HepG2 (cell line): Measurements from ENCODE around the gene OR6B1. TPM values are rescaled to one million over a fixed set of nuclear protein-coding genes. Genes with fewer than 3 reads are reported as not detected.

Source experiments
- ATAC-seq: fragments of 200-7000 bp; cut with Tn5 transposase; 3 replicates; pipeline ENCODE4 v1.9.1; 2020; ENCODE audit warnings: mild to moderate bottlenecking, moderate library complexity
- BruUV-seq: library from RNA; stranded (reverse); fragments of 400-500 nt; replicated peaks from 2 replicates; lab custom pipeline; 2021; lab: Mats Ljungman, UMichigan
- CTCF ChIA-PET: fragments of 300-600 bp; formaldehyde crosslinking; extraction: SDS; loops from one replicate; lab custom pipeline; 2021; ENCODE audit warnings: low total read pairs, inconsistent platforms, low intra/inter-chr PET ratio; lab: Yijun Ruan, JAX
- POLR2A ChIA-PET: fragments of 350-600 bp; sonication (Branson Sonifier 250); formaldehyde crosslinking; loops from one replicate; lab custom pipeline; 2020; ENCODE audit warnings: antibody characterized with exemption, inconsistent platforms; lab: Yijun Ruan, JAX
- DNase-seq: peaks from one replicate; pipeline ENCODE4 v3.0.0-alpha.2; 2015; ENCODE audit warnings: low spot score
- FAIRE-seq: peaks from 3 replicates; lab custom pipeline; 2011; peaks lifted over from hg19 to GRCh38; lab: Jason Lieb, UNC
- H2AFZ ChIP-seq: one replicate; pipeline ENCODE4 v1.6.1; 2011; ENCODE audit warnings: low read length, inconsistent platforms
- H3K27ac ChIP-seq: fragments of 300-600 bp; 3 replicates; pipeline ENCODE4 v1.8.0; 2011; ENCODE audit warnings: mixed run types, mild to moderate bottlenecking, mixed read lengths, low read length, inconsistent platforms; ENCODE audit not compliant: insufficient read depth; ENCODE audit errors: extremely low read length
- H3K27me3 ChIP-seq, 2 experiments: fragments of 200-600 bp in 1 of 2; 2 replicates in 1 of 2; 3 replicates in 1 of 2; pipeline versions ENCODE4 v1.6.0 to v1.8.0; 2011; ENCODE audit warnings: low read length in 2 of 2, mild to moderate bottlenecking in 2 of 2, moderate library complexity in 2 of 2, inconsistent platforms in 1 of 2; ENCODE audit not compliant: insufficient read depth in 2 of 2, control insufficient read depth in 1 of 2
- H3K36me3 ChIP-seq, 2 experiments: fragments of 200-600 bp in 1 of 2; replicated peaks in 1 of 2; 2 replicates in 1 of 2; 3 replicates in 1 of 2; pipeline versions ENCODE4 v1.5.1 to v1.8.0; 2011; ENCODE audit warnings: low read length in 2 of 2, inconsistent platforms in 1 of 2; ENCODE audit not compliant: insufficient read depth in 2 of 2, control insufficient read depth in 1 of 2
- H3K4me1 ChIP-seq: 2 replicates; pipeline ENCODE4 v1.5.1; 2012; ENCODE audit warnings: low read length, inconsistent platforms; ENCODE audit not compliant: insufficient read depth
- H3K4me2 ChIP-seq: 2 replicates; pipeline ENCODE4 v1.6.0; 2011; ENCODE audit warnings: low read depth, low read length, inconsistent platforms
- H3K4me3 ChIP-seq, 3 experiments: fragments of 200-600 bp in 1 of 3; sonication (generic), shearing (Covaris generic) in 1 of 3; replicated peaks in 1 of 3; 2 replicates each; pipeline ENCODE4 v1.5.1; 2011 to 2016; ENCODE audit warnings: low read length in 3 of 3, inconsistent platforms in 2 of 3, low read depth in 2 of 3, mild to moderate bottlenecking in 2 of 3, control low read depth in 1 of 3, mixed read lengths in 1 of 3; ENCODE audit not compliant: insufficient read depth in 1 of 3
- H3K79me2 ChIP-seq: one replicate; pipeline ENCODE4 v1.6.1; 2011; ENCODE audit warnings: low read length, inconsistent platforms; ENCODE audit not compliant: insufficient read depth
- H3K9ac ChIP-seq: 2 replicates; pipeline ENCODE4 v1.6.0; 2011; ENCODE audit warnings: mild to moderate bottlenecking, low read depth, low read length, inconsistent platforms; ENCODE audit not compliant: insufficient read depth
- H3K9me3 ChIP-seq: 2 replicates; pipeline ENCODE4 v1.5.1; 2012; ENCODE audit warnings: mild to moderate bottlenecking, low read length
- H4K20me1 ChIP-seq: 2 replicates; pipeline ENCODE4 v1.6.0; 2011; ENCODE audit warnings: inconsistent platforms, mild to moderate bottlenecking, low read length, moderate library complexity; ENCODE audit not compliant: insufficient read depth
- EED ChIP-seq: sonication (generic); formaldehyde crosslinking; IDR thresholded peaks from 2 replicates; pipeline ENCODE4 v1.5.0; 2020; ENCODE audit warnings: mild to moderate bottlenecking, missing genetic modification reagents
- MEF2D ChIP-seq: sonication (generic); formaldehyde crosslinking; IDR thresholded peaks from 2 replicates; pipeline ENCODE4 v1.5.1; 2020; ENCODE audit warnings: mild to moderate bottlenecking, missing genetic modification reagents
- MTA1 ChIP-seq: sonication (generic); formaldehyde crosslinking; IDR thresholded peaks from 2 replicates; pipeline ENCODE4 v1.4.0; 2020; ENCODE audit warnings: missing genetic modification reagents, mild to moderate bottlenecking, borderline replicate concordance
- NBN ChIP-seq: fragments of 450-650 bp; conservative IDR thresholded peaks from 2 replicates; pipeline ENCODE4 v1.6.1; 2017
- SOX5 ChIP-seq: IDR thresholded peaks from 2 replicates; pipeline ENCODE4 v1.6.1; 2016; ENCODE audit warnings: borderline replicate concordance
- SP5 ChIP-seq: IDR thresholded peaks from 2 replicates; pipeline ENCODE4 v1.6.1; 2016; ENCODE audit warnings: low read depth, borderline replicate concordance
- TMF1 ChIP-seq: sonication (generic); formaldehyde crosslinking; IDR thresholded peaks from 2 replicates; pipeline ENCODE4 v1.8.1; 2022; ENCODE audit warnings: low read depth, missing genetic modification reagents
- TRIM24 ChIP-seq: sonication (generic); formaldehyde crosslinking; IDR thresholded peaks from 2 replicates; pipeline ENCODE4 v1.8.0; 2022; ENCODE audit warnings: mild to moderate bottlenecking, missing genetic modification reagents
- U2AF1 ChIP-seq: fragments of 200-400 bp; formaldehyde crosslinking; optimal IDR thresholded peaks from 2 replicates; pipeline ENCODE3; 2017; ENCODE audit warnings: mild to moderate bottlenecking, low read depth, low read length
- XBP1 ChIP-seq: sonication (generic); formaldehyde crosslinking; IDR thresholded peaks from 2 replicates; pipeline ENCODE4 v1.5.0; 2020; ENCODE audit warnings: missing genetic modification reagents
- ZNF264 ChIP-seq: sonication (generic); formaldehyde crosslinking; IDR thresholded peaks from 2 replicates; pipeline ENCODE4 v1.4.0; 2020; ENCODE audit warnings: missing genetic modification reagents
- ZNF367 ChIP-seq: sonication (generic); formaldehyde crosslinking; IDR thresholded peaks from 2 replicates; pipeline ENCODE4 v1.4.0; 2020; ENCODE audit warnings: missing genetic modification reagents, borderline replicate concordance
- ZNF660 ChIP-seq: sonication (generic); formaldehyde crosslinking; IDR thresholded peaks from 2 replicates; pipeline ENCODE4 v1.5.1; 2020; ENCODE audit warnings: mild to moderate bottlenecking, low read depth, missing genetic modification reagents, borderline replicate concordance
- ZNF777 ChIP-seq: sonication (generic); formaldehyde crosslinking; IDR thresholded peaks from 2 replicates; pipeline ENCODE4 v1.4.0; 2020; ENCODE audit warnings: missing genetic modification reagents
- ZSCAN12 ChIP-seq: sonication (generic); formaldehyde crosslinking; IDR thresholded peaks from 2 replicates; pipeline ENCODE4 v1.9.0; 2021; ENCODE audit warnings: mild to moderate bottlenecking, missing genetic modification reagents
- WGBS: methylation state at CpG from one replicate; pipeline ENCODE4 v1.1.6; 2017; ENCODE audit warnings: low lambda C conversion rate; 5-methylcytosine and 5-hydroxymethylcytosine counted together
- in situ Hi-C: cut with HindIII; loops from 2 replicates; pipeline ENCODE4 v1.10.0; 2017; ENCODE audit warnings: low pct_unique_long_range_greater_than_20kb; ENCODE audit not compliant: extremely low pct_ligation_motif_present
- intact Hi-C: fragments of 100-400 bp; cut with micrococcal nuclease; formaldehyde crosslinking; loops from one replicate; pipeline ENCODE4 v1.10.0; 2022; ENCODE audit not compliant: unreplicated experiment
- polyA plus RNA-seq, 8 experiments: library from polyadenylated mRNA; depleted of rRNA in 3 of 8; stranded (reverse) in 7 of 8; unstranded in 1 of 8; fragments of >200 nt; fragmentation: Illumina TruSeq in 4 of 8; extraction: Trizol in 4 of 8; gene quantifications; 2 replicates each; pipeline versions ENCODE4 v1.2.1 to v1.2.3, GENCODE V29; 2011 to 2016; ENCODE audit warnings: low read depth in 4 of 8, missing spikeins in 1 of 8, mixed read lengths in 1 of 8; ENCODE audit not compliant: insufficient read depth in 1 of 8
- total RNA-seq, 5 experiments: library from RNA; depleted of rRNA; stranded (reverse); fragments of >200 nt; fragmentation: Illumina TruSeq; extraction: Trizol; gene quantifications; 2 replicates each; pipeline ENCODE4 v1.2.3, GENCODE V29; 2016; ENCODE audit warnings: low read depth in 1 of 5
- TF ChIP-seq, protein P1 (sequence below): sonication (generic); formaldehyde crosslinking; IDR thresholded peaks from 2 replicates; pipeline ENCODE4 v1.4.0; 2020; ENCODE audit warnings: missing genetic modification reagents
- TF ChIP-seq, protein P2 (sequence below): sonication (generic); formaldehyde crosslinking; IDR thresholded peaks from 2 replicates; pipeline ENCODE4 v1.4.0; 2020; ENCODE audit warnings: missing genetic modification reagents; ENCODE audit errors: not compliant biosample characterization
- TF ChIP-seq, protein P3 (sequence below): IDR thresholded peaks from 2 replicates; pipeline ENCODE4 v1.6.1; 2016

The OR6B1 gene
- total and polyA plus RNA-seq, 2 of the 13 experiments (the other 11 are each of a cell fraction or from before 2014, with no cell fraction given), result 0.18 TPM; not detected in 1

DNA sequence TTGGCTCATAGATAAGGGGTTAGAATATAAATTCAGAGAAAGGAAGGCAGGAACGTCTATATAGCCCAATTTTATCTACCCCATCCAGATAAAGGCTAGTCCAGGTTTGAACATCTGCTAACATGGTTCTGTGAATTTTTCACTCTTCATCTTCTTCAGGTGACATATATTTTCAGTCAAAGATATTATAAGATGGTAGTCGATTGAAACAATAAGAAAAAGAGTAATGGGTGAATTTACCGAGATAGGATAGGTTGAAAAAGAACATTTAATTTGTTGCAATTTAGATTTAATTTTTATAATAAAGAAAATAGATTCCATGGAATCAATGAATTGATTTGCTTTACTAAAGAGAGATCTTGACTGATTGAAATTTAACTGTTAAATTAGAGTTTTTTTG is 45.6 kb upstream of the OR6B1 start, which contains the start of gene OR2F1:
Gene OR2F1 (plus strand): TSS at position 301 of the 400 bp plus-strand sequence. CDS start 5,127 bp downstream, outside the sequence.
- no peak for TF ChIP-seq ZNF660 (CRISPR knock-in tag)
- TF ChIP-seq MTA1, result no peak
- TF ChIP-seq ZNF367 (CRISPR knock-in tag), result no peak
- no peak for TF ChIP-seq U2AF1
- TF ChIP-seq, protein P1, sequence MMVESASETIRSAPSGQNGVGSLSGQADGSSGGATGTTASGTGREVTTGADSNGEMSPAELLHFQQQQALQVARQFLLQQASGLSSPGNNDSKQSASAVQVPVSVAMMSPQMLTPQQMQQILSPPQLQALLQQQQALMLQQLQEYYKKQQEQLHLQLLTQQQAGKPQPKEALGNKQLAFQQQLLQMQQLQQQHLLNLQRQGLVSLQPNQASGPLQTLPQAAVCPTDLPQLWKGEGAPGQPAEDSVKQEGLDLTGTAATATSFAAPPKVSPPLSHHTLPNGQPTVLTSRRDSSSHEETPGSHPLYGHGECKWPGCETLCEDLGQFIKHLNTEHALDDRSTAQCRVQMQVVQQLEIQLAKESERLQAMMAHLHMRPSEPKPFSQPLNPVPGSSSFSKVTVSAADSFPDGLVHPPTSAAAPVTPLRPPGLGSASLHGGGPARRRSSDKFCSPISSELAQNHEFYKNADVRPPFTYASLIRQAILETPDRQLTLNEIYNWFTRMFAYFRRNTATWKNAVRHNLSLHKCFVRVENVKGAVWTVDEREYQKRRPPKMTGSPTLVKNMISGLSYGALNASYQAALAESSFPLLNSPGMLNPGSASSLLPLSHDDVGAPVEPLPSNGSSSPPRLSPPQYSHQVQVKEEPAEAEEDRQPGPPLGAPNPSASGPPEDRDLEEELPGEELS (CRISPR knock-in tag), result no peak
- no peak for TF ChIP-seq ZSCAN12 (CRISPR knock-in tag)
- no peak for TF ChIP-seq SP5 (CRISPR knock-in tag)
- TF ChIP-seq, protein P2, sequence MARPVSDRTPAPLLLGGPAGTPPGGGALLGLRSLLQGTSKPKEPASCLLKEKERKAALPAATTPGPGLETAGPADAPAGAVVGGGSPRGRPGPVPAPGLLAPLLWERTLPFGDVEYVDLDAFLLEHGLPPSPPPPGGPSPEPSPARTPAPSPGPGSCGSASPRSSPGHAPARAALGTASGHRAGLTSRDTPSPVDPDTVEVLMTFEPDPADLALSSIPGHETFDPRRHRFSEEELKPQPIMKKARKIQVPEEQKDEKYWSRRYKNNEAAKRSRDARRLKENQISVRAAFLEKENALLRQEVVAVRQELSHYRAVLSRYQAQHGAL (CRISPR knock-in tag), result no peak
- TF ChIP-seq XBP1 (CRISPR knock-in tag), result no peak
- TF ChIP-seq SOX5, result no peak
- no peak for TF ChIP-seq MEF2D (CRISPR knock-in tag)
- TF ChIP-seq ZNF777, result no peak
- TF ChIP-seq, protein P3, sequence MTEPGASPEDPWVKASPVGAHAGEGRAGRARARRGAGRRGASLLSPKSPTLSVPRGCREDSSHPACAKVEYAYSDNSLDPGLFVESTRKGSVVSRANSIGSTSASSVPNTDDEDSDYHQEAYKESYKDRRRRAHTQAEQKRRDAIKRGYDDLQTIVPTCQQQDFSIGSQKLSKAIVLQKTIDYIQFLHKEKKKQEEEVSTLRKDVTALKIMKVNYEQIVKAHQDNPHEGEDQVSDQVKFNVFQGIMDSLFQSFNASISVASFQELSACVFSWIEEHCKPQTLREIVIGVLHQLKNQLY (CRISPR knock-in tag), result no peak
- TF ChIP-seq NBN, result no peak
- TF ChIP-seq TMF1 (CRISPR knock-in tag), result no peak
- TF ChIP-seq EED (CRISPR knock-in tag), result no peak
- TF ChIP-seq ZNF264 (CRISPR knock-in tag), result no peak
- TF ChIP-seq TRIM24 (CRISPR knock-in tag), result no peak
- no peak within 1 kb of the TSS for H2AFZ ChIP-seq
- intact Hi-C loops (no loop called here), in situ Hi-C loops (no loop called here)
- H3K4me1 ChIP-seq, result peaks cover 18% of the 10 kb centered on the region
- DNase-seq (no peak), ATAC-seq (no peak), FAIRE-seq (no peak)
- H3K27ac ChIP-seq, result no peak within 1 kb of the TSS
- BruUV-seq, result no TSS peak
- no peaks in the 10 kb centered on the region for H3K36me3 ChIP-seq
- no peaks in the 10 kb centered on the region for H3K79me2 ChIP-seq
- 80% methylated on average over 3 of the region's 3 CpGs for WGBS
- no peaks in the 10 kb centered on the region for H3K9me3 ChIP-seq
- no peak within 1 kb of the TSS for H3K4me3 ChIP-seq
- H3K27me3 ChIP-seq, result no peaks in the 10 kb centered on the region
- no peaks in the 10 kb centered on the region for H4K20me1 ChIP-seq
- ChIA-PET POLR2A (no interaction called here), CTCF (no interaction called here)
- H3K9ac ChIP-seq, result no peak within 1 kb of the TSS
- no peak within 1 kb of the TSS for H3K4me2 ChIP-seq
